HG02884 (cell line): Measurements from ENCODE around the gene TRIM44.
"Not testable (repeated sequence)": the region's sequence is repeated elsewhere in the genome, so short reads cannot be mapped to it uniquely, and the experiment has no call there.

ENCODE experiments used
- ATAC-seq: cut with Tn5 transposase; IDR thresholded peaks from one replicate; pipeline ENCODE4 v1.9.1; 2021; ENCODE audit warnings: mild to moderate bottlenecking, moderate library complexity; ENCODE audit not compliant: unreplicated experiment

TRIM44 gene

DNA sequence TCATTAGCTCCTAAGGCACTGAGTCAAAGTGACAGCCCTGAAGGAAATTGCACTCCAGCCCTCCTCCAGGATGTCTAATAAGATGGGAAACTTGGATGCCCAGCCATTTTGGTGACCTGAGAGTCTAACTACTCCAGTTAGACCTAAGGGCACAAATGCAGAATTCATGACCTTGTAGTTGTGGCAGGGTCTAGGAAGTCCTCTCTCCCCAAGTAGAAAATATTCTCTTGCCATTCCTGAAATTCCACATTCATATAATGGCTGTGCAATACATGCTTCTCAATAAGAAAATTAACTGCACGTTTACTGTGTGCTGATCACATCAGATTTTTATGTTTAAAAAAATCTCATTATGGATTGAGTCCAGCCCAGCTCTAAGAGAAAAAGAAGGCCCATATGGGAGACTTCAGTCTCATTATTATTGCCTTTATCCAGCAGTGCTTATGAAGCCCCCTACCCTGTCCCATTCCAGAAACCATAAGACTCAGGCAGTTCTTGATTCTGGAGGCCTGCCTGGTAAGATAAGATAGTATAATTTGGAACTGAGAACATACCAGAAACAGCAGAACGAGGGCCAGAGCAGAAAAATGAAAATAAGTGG lies 147.6 kb downstream of the TRIM44 start:
- ATAC-seq = no peak

DNA sequence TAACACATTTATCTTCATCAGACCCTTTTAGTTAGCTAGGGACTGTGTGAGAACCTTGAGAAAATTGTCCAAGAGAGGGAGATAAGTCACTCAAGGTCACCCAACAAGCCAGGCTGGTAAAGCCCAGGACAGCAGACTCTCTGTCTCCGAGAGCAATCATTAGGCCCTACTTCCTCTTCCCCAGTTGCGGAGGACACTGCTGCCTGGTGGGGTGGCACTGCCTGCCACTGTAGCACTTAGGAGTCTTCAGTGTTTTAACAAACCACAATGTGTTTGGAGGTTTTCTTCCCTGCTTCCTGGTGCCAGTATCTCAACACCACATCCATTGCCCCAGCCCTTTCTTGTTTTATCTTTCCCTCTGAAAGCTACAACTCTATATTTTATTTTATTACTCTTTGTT lies 149.2 kb downstream of the TRIM44 start:
- ATAC-seq = no peak

DNA sequence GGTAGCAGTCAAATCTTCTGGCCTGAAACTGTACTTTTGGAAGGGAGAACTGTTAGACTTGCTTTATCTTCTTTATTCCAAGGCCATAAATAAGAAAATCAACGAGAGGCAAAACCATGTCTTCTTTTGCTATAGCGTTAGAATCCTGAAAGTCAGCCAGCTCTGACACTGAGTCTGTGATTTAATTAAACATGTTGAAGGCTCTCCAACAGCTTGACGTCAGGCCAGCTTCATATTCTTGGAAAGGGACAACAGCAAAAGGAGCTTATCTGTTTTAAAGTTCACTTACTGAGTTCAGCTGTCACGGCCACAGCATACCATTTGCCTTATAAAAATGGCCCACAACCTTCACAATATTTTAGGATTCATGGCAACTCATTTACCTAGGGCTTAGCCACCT lies 150.3 kb downstream of the TRIM44 start:
- no peak for ATAC-seq

DNA sequence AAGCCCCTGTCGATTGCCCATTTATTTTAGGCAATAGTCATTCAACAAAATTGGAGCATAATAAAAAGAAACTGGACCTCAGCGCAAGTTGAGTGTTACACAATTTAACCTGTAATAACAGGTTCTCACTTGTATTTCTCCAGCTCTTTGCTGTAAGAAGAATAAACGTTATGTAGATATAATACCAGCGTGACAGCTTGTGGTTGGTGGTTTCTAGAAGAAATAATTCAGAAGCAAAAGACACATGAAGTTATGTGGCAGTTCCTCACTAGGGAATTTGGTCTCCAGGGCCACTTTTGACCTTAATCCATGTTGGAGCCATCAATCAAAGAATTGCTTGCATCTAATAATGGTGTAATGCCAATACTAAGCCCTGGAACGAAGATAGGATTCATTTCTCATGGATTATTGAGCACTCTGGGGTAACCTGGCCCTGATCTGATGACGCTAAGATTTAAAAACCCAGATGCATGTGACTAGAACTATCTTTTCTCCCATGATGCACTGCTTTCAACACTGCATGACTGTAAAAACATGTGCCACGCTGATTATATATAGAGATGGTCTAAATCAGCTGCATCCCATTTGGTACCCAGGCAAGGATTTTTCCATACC lies 151.6 kb downstream of the TRIM44 start:
- no peak for ATAC-seq

DNA sequence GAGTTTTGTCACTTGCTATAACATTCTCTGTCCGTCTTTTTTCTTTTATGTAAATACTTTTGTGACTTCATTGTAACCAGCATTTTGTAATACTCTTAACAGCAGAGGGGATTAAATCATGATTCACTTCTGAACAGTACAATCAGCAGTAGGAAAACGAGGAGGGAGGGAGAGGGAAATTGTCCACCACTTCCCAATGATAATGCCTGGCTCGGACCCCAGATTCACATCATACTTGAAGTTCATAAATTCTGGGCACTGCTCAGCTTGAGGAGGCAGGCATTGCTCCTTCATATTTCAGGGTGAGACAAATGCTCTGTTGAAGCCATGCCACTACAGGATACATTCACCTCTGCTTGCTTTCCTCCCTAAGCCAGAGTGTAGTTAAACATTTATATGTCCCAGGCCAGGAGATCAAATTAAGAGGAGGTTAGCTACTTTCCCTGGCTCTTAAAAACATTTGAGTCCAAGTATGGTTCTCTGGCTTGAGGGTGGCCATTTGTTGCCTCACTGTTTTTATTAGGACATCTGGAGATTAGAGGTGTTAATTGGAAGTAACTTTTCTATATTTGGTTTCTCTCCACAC lies 152.2 kb downstream of the TRIM44 start:
- no peak for ATAC-seq

DNA sequence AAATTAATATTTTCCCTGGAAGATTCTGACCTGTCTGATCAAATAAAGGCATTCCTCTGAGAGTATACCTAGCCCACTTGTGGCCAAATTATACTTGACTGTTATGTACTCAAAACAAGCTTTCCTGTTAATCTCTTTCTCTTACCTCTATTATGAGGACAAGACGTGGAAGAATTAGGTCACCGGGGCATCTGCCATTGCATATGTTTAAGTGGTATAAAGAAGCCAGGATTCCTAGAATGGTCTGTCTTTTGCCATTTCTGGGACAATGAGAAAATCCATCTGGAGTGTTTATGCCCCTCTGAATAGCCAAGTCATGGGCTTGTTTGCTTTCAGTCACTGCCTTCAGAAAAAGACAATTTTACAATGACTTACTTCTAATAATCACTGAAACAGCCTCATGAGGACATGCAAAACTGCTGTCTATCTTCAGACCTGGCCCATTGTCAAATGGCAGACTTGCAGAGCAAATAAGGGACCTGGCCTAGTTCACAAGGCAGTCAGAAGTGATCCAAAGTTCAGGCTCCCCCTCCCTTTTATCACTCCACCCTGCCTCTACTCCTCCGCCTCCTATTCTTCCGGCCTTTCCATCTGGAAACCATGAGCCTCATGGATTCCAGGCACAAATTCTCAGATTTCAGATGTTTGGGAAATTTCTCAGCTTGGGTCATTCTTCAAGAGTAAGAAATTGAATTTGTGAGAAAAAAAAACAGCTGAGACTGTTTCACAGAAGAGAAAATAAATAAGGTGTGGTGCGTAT lies 153.2 kb downstream of the TRIM44 start:
- ATAC-seq = no peak

DNA sequence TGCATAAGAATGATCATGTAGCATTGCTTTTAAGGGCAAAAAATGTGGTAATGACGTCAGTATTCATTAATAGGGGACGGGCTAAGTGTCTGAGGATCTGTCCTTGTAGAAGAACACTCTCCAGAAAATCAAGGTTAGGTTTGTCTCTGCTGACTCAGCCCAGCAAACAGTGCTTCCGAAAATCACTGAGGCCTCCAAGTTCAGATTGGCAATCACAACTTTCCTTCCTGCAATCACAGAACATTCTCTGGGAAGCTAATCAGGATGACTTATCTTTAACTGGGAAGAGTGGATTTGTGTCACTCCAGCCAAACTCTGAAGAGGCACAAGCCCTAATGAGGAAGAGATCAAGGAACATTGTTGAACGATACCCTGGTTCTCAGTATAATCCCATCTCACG lies 158.0 kb downstream of the TRIM44 start:
- no peak for ATAC-seq

DNA sequence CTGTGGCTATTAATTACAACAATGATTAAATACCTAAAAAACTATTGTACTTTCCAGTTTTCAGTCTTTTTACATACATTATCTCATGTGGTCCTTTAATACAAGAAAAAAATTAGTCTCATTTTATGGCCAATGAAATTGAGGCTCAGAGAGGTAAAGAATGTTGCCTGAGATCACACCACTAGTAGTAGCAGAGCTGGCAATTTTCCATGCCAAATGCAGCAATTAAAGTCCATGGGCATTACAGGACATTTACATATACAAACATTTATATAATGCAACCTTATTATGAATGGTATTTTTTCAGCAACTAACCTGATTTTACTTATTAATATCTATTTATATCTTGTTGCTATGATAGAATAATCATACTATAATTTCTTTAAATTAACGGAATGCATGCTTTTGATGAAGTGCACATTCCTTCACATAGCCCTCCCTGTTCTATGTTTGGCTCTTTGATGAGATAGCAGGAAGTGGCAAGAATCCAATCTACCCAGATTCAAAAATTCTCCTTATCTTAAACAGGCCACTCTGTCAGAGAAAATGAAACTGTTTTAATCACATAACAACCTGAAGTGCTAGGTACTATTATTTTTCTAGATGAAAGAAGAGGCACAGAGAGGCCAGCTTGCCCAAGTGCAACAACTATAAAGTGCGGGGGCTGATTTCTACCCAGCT lies 160.4 kb downstream of the TRIM44 start:
- no peak for ATAC-seq

DNA sequence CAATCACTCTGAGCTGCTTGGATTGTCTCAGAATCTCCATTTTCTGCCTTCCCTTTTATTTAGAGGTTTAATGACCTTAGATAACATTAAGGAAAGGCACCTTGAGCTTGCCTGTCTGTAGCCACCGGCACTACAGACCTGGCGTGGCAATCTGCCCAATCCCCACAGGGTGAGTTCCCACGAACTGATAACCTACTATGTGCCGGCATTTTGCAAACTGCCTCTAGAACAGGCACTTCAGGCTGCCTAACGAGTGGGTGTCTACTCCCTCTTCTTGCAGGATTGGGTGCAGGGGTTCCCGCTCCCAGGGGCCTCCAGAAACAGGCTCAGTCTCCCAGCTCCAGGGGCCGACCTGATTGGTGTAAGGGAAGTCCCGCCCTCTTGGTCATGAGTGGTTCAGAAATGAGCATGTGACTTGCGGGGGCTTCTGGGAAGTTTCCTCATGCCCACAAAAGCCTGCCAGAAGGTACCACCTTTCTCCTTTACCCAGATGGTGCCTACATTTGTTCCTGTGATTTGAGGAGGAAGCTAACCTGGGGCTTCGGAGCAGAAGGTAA lies 161.2 kb downstream of the TRIM44 start:
- ATAC-seq = no peak

DNA sequence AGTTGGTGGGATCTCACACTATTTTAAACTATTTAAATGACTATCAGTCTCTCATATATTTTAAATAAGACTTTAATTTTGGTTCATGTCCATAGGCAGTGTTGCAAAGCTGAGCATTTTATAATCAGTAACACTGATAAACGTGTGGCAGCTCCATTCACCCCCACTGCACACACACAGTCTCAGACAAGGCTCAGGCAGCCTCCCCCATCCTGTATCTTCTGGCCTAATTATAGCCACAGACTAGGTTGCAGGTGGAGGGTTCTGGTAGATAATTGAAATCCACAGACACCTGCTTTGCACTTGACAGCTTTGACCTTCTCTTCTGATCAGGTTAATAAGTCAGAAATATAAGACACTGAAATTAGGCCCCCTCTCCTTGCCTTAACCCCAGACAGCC lies 162.8 kb downstream of the TRIM44 start:
- no peak for ATAC-seq

DNA sequence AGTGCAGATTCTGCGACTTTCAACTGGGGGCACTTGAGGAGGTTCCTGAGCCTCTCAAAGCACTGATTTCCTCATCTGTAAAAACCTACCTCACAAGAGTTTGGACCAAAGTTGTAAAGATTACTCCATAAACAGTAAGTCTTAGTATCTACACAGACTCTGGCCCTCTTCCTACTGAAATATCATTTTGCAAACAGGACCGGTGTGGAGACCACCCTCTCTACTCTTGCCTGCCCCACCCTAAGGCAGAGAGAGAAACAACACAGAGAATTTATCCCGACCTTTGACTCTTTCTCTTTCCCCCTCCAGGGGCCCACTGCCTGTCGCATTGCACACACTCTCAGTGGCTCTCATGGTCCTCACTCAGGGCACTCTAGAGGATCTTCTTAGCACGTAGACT lies 163.4 kb downstream of the TRIM44 start:
- ATAC-seq = no peak

DNA sequence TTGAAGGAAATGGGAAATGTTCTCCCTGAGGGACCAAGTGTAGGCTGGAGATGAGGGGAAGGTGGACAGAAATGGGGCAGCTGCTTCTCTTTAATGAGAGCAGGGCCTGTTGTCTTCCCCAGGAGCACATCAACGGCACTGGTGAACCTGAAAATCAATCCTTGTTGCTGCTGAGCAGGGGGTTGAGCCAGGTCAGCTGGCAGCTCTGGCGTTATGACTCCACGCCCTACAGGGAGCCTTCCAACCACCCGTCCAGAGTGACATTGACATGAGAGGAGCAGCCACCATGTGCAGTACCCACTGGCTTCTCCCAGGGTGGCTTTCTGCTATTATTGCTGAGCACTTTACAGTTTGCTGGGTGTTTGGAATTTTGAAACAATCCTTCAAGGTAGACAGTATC lies 164.4 kb downstream of the TRIM44 start:
- ATAC-seq = no peak

DNA sequence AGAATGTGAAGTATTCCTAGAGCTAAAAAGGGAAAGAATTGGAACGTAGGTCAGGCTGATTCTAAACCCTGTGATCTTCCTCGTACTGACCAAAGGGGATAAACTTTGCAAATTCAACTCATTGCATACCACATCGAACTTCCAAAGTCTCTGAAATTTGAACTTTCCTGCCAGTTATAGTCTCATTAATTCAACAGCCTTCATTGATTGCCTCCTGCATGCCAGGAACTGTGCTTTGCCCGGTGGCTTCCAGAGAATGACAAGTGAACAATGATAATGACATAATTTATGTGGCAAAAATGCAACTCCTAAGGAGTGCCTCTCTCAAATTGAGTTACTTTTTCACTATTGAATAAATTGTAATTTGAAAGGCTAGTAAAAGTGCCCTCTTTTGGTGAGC lies 173.6 kb downstream of the TRIM44 start:
- ATAC-seq = no peak

DNA sequence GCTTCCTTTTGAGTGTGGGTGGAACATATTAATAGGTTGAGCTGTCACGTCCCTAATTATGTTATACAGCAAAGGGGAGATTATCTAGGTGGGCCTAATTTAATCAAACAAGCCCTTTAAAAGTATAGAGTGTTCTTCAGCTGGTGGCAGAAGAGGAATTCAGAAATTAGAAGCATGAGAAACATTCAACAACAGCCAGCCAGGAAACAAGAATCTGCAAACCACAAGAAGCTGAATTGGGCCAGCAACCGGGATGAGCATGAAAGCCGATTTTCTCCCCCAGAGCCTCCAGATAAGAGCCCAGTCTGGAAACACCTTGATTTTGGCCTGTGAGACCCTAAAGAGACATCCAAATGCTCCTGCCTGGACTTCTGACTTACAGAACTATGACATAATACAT lies 175.5 kb downstream of the TRIM44 start:
- ATAC-seq = no peak

DNA sequence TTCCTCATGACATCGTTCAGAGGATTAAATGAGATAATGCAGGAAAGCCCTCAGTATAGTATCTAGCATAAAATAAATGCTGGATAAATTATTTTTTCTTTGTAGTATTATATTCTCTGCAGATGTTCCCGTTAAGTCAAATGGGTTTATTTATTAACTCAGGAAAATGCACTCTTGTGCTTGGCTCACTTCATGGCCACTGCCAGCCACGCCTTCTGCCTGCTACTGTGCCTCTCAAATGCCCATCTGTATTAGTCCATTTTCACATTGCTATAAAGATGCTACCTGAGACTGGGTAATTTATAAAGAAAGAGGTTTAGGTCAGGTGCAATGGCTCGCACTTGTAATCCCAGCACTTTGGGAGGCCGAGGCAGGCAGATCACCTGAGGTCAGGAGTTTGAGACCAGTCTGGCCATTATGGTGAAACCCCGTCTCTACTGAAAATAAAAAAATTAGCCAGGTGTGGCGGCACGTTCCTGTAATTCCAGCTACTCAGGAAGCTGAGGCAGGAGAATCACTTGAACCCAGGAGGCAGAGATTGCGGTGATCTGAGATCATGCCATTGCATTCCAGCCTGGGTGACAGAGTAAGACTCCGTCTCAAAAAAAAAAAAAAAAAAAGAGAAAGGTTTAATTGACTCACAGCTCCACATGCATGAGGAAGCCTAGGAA lies 176.3 kb downstream of the TRIM44 start:
- not testable (repeated sequence) for ATAC-seq

DNA sequence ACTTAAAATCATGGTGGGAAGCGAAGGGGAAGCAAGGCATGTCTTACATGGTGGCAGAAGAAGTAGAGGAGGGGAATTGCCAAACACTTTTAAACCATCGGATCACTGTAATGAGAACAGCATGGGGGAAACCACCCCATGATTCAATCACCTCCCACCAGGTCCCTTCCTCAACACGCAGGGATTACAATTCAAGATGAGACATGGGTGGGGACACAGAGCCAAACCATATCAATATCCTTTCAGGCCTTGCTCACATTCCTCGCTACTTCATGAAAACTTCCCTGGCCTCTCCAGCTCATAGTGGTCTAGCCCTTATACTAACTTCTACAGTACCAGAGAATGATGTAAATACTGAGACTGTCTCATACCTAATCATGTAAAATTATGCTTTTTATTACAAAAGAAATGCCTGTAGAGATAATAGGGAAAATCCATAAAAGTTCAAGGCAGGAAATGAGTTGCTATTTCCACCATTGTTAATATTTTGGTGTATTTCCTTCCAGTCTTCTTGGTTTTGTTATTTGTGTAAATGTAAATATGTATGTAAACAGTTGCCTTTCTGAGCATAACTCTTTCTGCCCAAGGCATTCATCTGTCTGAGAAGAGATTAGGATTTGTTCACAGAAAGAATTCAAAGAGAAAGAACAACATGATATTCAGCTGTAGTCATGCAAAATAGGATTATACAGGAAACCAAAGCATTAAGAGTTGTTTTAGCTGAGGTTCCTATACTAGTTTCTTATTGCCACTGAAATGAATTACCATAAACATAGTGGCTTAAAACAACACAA lies 177.0 kb downstream of the TRIM44 start:
- no peak for ATAC-seq

DNA sequence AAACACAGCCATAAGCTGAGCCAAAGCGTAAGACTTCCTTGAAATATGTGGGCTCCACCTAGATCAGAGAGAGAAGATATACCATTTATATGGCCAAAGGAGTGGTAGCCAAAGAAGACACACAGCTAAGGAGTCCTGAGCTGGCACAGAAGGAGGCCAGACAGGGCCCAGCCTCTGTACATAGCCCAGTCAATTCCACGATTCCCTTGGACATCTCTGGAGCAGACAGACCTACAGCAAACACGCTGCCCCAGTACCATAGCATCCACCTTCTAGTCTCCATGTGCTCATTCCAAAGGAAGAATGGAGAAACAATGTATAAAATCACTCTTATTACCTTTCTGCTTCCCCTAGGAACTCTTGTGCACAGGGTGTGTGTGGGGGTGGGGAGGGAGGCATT lies 179.2 kb downstream of the TRIM44 start:
- no peak for ATAC-seq

DNA sequence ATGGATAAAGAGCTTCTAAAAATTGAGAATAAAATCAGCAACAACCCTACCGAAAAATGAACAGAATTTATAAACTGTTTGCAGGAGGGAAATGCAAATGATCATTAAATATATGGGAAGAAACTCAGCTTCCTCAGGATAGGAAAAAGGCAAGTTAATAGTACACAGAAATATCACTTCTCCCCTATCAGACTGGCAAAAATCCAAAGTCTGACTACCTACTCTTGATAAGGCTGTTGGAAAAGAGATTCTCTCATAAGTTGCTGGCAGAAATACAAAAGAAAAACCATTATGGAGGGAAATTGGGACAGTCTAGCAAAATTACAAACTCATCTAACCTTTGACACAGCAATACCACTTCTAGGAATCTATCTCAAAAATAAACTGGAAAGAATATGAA lies 180.4 kb downstream of the TRIM44 start:
- no peak for ATAC-seq

DNA sequence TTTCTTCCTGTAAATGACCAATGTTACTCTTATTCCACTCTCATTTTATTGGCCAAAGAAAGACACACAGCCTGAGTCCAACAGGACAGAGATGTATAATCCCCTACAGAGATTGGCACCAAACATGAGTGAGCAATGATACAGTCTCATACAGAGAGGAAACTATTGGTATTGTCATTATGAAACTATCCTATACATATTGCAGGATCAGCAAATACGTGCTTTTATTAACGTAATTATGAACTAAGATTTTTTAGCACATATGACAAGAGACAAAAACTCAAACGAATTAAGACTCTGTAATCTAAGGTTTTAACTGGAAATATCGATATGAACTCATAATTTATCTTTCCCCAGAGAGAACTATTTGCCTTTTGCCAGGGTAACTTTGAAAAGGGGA lies 182.0 kb downstream of the TRIM44 start:
- no peak for ATAC-seq

DNA sequence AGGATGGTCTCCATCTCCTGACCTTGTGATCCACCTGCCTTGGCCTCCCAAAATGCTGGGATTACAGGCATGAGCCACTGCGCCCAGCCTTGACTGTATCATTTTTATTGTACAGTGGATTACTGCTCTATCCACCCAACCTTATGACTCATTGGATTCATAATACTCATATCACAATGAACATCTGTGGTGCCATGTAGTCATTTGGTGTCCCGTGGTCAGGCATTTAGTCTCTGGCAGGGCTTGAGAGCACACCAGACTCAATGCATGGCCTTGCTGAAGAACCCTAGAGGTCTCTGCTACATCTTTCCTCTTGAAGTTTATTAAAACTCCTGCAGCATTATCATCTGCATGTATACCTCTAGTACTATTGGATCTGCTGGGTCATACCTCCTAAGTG lies 183.3 kb downstream of the TRIM44 start:
- no peak for ATAC-seq
